Measurements from ENCODE around the gene KRTAP12-4.

DNA sequence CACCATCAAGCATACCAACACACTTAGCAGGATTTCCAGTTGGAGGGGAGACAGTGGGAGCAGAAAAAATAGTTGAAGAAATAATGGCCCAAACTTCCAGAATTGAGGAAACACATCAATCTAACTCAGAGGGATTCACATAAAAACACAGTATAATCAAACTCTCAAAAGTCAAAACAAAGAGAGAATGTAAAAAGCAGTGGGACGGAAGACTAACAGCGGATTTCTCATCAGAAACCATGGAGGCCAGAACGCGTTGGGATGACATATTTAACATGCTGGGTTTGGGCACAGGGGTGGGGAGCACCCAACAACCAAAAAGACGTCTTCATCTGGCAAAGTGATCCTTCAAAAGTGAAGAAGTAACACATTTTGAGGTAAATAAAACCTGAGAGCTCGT, 34.6 kb downstream of the KRTAP12-4 start:
- no peak for TF ChIP-seq POLR2A (IDR thresholded peaks at IDR 0.05)
- TF ChIP-seq, protein P1, sequence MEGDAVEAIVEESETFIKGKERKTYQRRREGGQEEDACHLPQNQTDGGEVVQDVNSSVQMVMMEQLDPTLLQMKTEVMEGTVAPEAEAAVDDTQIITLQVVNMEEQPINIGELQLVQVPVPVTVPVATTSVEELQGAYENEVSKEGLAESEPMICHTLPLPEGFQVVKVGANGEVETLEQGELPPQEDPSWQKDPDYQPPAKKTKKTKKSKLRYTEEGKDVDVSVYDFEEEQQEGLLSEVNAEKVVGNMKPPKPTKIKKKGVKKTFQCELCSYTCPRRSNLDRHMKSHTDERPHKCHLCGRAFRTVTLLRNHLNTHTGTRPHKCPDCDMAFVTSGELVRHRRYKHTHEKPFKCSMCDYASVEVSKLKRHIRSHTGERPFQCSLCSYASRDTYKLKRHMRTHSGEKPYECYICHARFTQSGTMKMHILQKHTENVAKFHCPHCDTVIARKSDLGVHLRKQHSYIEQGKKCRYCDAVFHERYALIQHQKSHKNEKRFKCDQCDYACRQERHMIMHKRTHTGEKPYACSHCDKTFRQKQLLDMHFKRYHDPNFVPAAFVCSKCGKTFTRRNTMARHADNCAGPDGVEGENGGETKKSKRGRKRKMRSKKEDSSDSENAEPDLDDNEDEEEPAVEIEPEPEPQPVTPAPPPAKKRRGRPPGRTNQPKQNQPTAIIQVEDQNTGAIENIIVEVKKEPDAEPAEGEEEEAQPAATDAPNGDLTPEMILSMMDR (IDR thresholded peaks at IDR 0.05): no peak

Measured in suprapubic skin (tissue), 3 donors.